K562 (cell line): ENCODE data around the gene MPZL1. TPM values are rescaled to one million over a fixed set of nuclear protein-coding genes. Genes with fewer than 3 reads are reported as not detected.

Source experiments
- E2F8 ChIP-seq: fragments of 450-650 bp; IDR thresholded peaks from 2 replicates; pipeline ENCODE4 v1.7.1; 2018; ENCODE audit warnings: mild to moderate bottlenecking, low read depth; ENCODE audit not compliant: partially characterized antibody
- ELF2 ChIP-seq: fragments of 250-450 bp; sonication (Bioruptor Pico); IDR thresholded peaks from 2 replicates; pipeline ENCODE4 v1.5.0; 2021; ENCODE audit warnings: mild to moderate bottlenecking
- HMGXB4 ChIP-seq: sonication (generic); formaldehyde crosslinking; IDR thresholded peaks from 2 replicates; pipeline ENCODE4 v1.8.1; 2023; ENCODE audit warnings: mild to moderate bottlenecking, missing genetic modification reagents
- NEUROD1 ChIP-seq: fragments of 150-350 bp; IDR thresholded peaks from 2 replicates; pipeline ENCODE4 v1.6.1; 2014; ENCODE audit warnings: borderline replicate concordance, low read length, low read depth; ENCODE audit not compliant: partially characterized antibody
- NFIC ChIP-seq: fragments of 450-650 bp; IDR thresholded peaks from 2 replicates; pipeline ENCODE4 v1.6.1; 2017; ENCODE audit warnings: mild to moderate bottlenecking, inconsistent platforms
- PTBP1 ChIP-seq: fragments of 200-400 bp; formaldehyde crosslinking; IDR thresholded peaks from 2 replicates; pipeline ENCODE4 v1.6.1; 2017; ENCODE audit warnings: low read depth, low read length
- RERE ChIP-seq: sonication (generic); formaldehyde crosslinking; IDR thresholded peaks from 2 replicates; pipeline ENCODE4 v1.8.0; 2023; ENCODE audit warnings: missing genetic modification reagents, mild to moderate bottlenecking, borderline replicate concordance
- SIX5 ChIP-seq, 2 experiments: IDR thresholded peaks; 2 replicates each; pipeline ENCODE4 v1.6.1; 2011; ENCODE audit warnings: low read length in 2 of 2, borderline replicate concordance in 1 of 2, low read depth in 1 of 2, mild to moderate bottlenecking in 1 of 2, moderate library complexity in 1 of 2; ENCODE audit not compliant: insufficient read depth in 1 of 2
- SMAD1 ChIP-seq: fragments of 150-350 bp; IDR thresholded peaks from 2 replicates; pipeline ENCODE4 v1.6.1; 2014; ENCODE audit warnings: low read length, low read depth; ENCODE audit not compliant: partially characterized antibody
- U2AF1 ChIP-seq: fragments of 200-400 bp; formaldehyde crosslinking; optimal IDR thresholded peaks from 2 replicates; pipeline ENCODE3; 2017; ENCODE audit warnings: mild to moderate bottlenecking, low read depth, low read length, moderate library complexity
- ZBTB9 ChIP-seq: fragments of 450-650 bp; formaldehyde crosslinking; IDR thresholded peaks from 2 replicates; pipeline ENCODE4 v1.4.0; 2020; ENCODE audit warnings: mild to moderate bottlenecking, moderate library complexity
- ZC3H11A ChIP-seq: IDR thresholded peaks from 2 replicates; pipeline ENCODE4 v1.6.1; 2012; ENCODE audit warnings: low read depth, low read length, improper control_type of control experiment
- ZNF395 ChIP-seq: fragments of 200-800 bp; sonication (Bioruptor generic); IDR thresholded peaks from 2 replicates; pipeline ENCODE4 v1.6.1; 2017; ENCODE audit warnings: missing genetic modification characterization, missing compliant biosample characterization
- ZNF780A ChIP-seq: fragments of 250-450 bp; sonication (Bioruptor Pico); IDR thresholded peaks from 2 replicates; pipeline ENCODE4 v1.5.0; 2021; ENCODE audit warnings: mild to moderate bottlenecking
- polyA plus RNA-seq, 8 experiments: library from polyadenylated mRNA; depleted of rRNA in 4 of 8; stranded (reverse) in 5 of 8; unstranded in 3 of 8; fragments of >200 nt; fragmentation: Nextera tagmentation in 2 of 8; fragmentation: Illumina TruSeq in 1 of 8; extraction: Ambion mirVana in 2 of 8; extraction: Trizol in 1 of 8; gene quantifications; 2 replicates each; pipeline versions ENCODE4 v1.2.1 to v1.2.3, GENCODE V29; 2011 to 2014; ENCODE audit warnings: inconsistent platforms in 1 of 8, missing spikeins in 1 of 8
- total RNA-seq, 7 experiments: library from RNA; depleted of rRNA in 6 of 7; stranded (reverse); fragments of >200 nt in 6 of 7; fragmentation: Illumina TruSeq in 2 of 7; extraction: Trizol in 2 of 7; gene quantifications; 2 replicates each; pipeline versions ENCODE4 v1.2.1 to v1.2.3, GENCODE V29; 2011 to 2021; ENCODE audit warnings: low replicate concordance in 1 of 7

The MPZL1 gene
- total and polyA plus RNA-seq, 9 of the 15 experiments (the other 6 are each of a cell fraction or from before 2014, with no cell fraction given) = 14.5 to 153 (median 66.5) TPM

- TF ChIP-seq SIX5 (IDR thresholded peaks at IDR 0.05; ENCODE audit: borderline replicate concordance in 1 of 2, insufficient read depth in 1 of 2, low read depth in 1 of 2, low read length in 2 of 2) (no peak), ZNF395 (CRISPR knock-in tag) (peak; percentile 86; the same call in 1 of the 2 replicates), NEUROD1 (no peak), U2AF1 (no peak), NFIC (no peak), E2F8 (no peak), RERE (CRISPR knock-in tag) (no peak), ZNF780A (no peak), HMGXB4 (no peak), ELF2 (CRISPR knock-in tag) (peak; percentile 76), ZBTB9 (no peak), ZC3H11A (no peak), PTBP1 (no peak), SMAD1 (no peak)
Observed at GRCh38 chr1:167825419-167826079, 103.8 kb downstream of the MPZL1 start (continued).
